HCT116 (cell line): ENCODE data around the gene ONECUT3.

ENCODE experiments used
- CBX3 ChIP-seq: IDR thresholded peaks from 2 replicates; pipeline ENCODE4 v1.6.1; 2012; ENCODE audit warnings: low read depth
- EZH2 ChIP-seq: fragments of 200-600 bp; sonication (generic); IDR thresholded peaks from 2 replicates; pipeline ENCODE4 v1.6.1; 2017; ENCODE audit warnings: antibody characterized with exemption, mixed run types
- POLR2A ChIP-seq: IDR thresholded peaks from 2 replicates; pipeline ENCODE4 v1.7.0; 2011; ENCODE audit warnings: borderline replicate concordance; ENCODE audit not compliant: insufficient read depth, insufficient read length; ENCODE audit errors: extremely low read depth
- RAD21 ChIP-seq: IDR thresholded peaks from 2 replicates; pipeline ENCODE4 v1.6.1; 2012; ENCODE audit warnings: low read depth, mild to moderate bottlenecking
- TF ChIP-seq, protein P1 (sequence below), 3 experiments: fragments of 200-600 bp in 1 of 3; sonication (generic) in 1 of 3; IDR thresholded peaks in 2 of 3; conservative IDR thresholded peaks in 1 of 3; 2 replicates each; pipeline ENCODE4 v1.5.1; 2012 to 2017; ENCODE audit warnings: low read depth in 2 of 3, low read length in 2 of 3, antibody characterized with exemption in 1 of 3, borderline replicate concordance in 1 of 3, control low read depth in 1 of 3, mild to moderate bottlenecking in 1 of 3, mixed read lengths in 1 of 3, mixed run types in 1 of 3, moderate library complexity in 1 of 3; ENCODE audit not compliant: insufficient read depth in 1 of 3
- TF ChIP-seq, protein P2 (sequence below): IDR thresholded peaks from 2 replicates; pipeline ENCODE4 v1.6.1; 2012

DNA sequence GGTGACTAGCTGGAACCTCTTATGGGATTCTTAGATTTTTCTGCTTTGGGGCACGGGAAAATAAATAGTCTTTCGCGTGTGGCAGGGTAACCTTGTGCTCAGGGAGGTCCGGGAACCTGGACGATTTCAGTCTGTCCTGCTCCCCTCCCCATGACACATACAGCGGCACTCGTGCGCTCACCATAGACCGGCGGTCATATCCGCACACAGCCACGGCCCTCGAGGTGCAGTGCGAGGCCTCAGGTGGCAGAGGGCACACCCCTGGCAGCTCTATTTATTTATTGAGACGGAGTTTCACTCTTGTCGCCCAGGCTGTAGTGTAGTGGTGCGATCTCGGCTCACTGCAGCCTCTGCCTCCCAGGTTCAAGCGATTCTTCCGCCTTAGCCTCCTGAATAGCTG, 3.0 kb downstream of the ONECUT3 start:
- TF ChIP-seq, protein P1, sequence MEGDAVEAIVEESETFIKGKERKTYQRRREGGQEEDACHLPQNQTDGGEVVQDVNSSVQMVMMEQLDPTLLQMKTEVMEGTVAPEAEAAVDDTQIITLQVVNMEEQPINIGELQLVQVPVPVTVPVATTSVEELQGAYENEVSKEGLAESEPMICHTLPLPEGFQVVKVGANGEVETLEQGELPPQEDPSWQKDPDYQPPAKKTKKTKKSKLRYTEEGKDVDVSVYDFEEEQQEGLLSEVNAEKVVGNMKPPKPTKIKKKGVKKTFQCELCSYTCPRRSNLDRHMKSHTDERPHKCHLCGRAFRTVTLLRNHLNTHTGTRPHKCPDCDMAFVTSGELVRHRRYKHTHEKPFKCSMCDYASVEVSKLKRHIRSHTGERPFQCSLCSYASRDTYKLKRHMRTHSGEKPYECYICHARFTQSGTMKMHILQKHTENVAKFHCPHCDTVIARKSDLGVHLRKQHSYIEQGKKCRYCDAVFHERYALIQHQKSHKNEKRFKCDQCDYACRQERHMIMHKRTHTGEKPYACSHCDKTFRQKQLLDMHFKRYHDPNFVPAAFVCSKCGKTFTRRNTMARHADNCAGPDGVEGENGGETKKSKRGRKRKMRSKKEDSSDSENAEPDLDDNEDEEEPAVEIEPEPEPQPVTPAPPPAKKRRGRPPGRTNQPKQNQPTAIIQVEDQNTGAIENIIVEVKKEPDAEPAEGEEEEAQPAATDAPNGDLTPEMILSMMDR (IDR thresholded peaks at IDR 0.05 in 2 of 3, conservative IDR thresholded peaks at IDR 0.05 in 1 of 3; ENCODE audit: borderline replicate concordance in 1 of 3, insufficient read depth in 1 of 3, low read depth in 2 of 3, low read length in 2 of 3), result no peak
- TF ChIP-seq, protein P2, sequence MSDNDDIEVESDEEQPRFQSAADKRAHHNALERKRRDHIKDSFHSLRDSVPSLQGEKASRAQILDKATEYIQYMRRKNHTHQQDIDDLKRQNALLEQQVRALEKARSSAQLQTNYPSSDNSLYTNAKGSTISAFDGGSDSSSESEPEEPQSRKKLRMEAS, result no peak
- TF ChIP-seq RAD21 (no peak), POLR2A (no peak), EZH2 (no peak), CBX3 (no peak)
